ENCODE data around the gene RUSC1.

RUSC1 gene

GRCh38 chr1:155295942-155296267 lies 24.8 kb upstream of the RUSC1 start:
- no peak for DNase-seq (ENCODE audit: low read depth in 2 of 2)
- TF ChIP-seq CTCF (IDR thresholded peaks at IDR 0.05; ENCODE audit: low read depth, low read length), result no peak
- H3K4me3 ChIP-seq (replicated peaks in 1 of 2; ENCODE audit: low read depth in 2 of 2, low read length in 2 of 2), result no peak overlapping the region

GRCh38 chr1:155296661-155297060 lies 24.0 kb upstream of the RUSC1 start:
- no peak for TF ChIP-seq CTCF (IDR thresholded peaks at IDR 0.05; ENCODE audit: low read depth, low read length)
- DNase-seq (ENCODE audit: low read depth in 2 of 2), result no peak

GRCh38 chr1:155297384-155297783 lies 23.3 kb upstream of the RUSC1 start:
- TF ChIP-seq CTCF (IDR thresholded peaks at IDR 0.05; ENCODE audit: low read depth, low read length), result no peak
- DNase-seq (ENCODE audit: low read depth in 2 of 2), result no peak
- no peak overlapping the region for H3K4me3 ChIP-seq (replicated peaks in 1 of 2; ENCODE audit: low read depth in 2 of 2, low read length in 2 of 2)

More at GRCh38 chr1:155296661-155297060, 24.0 kb upstream of the RUSC1 start:
- H3K4me3 ChIP-seq (replicated peaks in 1 of 2; ENCODE audit: low read depth in 2 of 2, low read length in 2 of 2), result no peak overlapping the region

GRCh38 chr1:155300024-155300423 lies 20.7 kb upstream of the RUSC1 start:
- DNase-seq (ENCODE audit: low read depth in 2 of 2), result no peak
- no peak overlapping the region for H3K4me3 ChIP-seq (replicated peaks in 1 of 2; ENCODE audit: low read depth in 2 of 2, low read length in 2 of 2)
- TF ChIP-seq CTCF (IDR thresholded peaks at IDR 0.05; ENCODE audit: low read depth, low read length), result no peak

DNA sequence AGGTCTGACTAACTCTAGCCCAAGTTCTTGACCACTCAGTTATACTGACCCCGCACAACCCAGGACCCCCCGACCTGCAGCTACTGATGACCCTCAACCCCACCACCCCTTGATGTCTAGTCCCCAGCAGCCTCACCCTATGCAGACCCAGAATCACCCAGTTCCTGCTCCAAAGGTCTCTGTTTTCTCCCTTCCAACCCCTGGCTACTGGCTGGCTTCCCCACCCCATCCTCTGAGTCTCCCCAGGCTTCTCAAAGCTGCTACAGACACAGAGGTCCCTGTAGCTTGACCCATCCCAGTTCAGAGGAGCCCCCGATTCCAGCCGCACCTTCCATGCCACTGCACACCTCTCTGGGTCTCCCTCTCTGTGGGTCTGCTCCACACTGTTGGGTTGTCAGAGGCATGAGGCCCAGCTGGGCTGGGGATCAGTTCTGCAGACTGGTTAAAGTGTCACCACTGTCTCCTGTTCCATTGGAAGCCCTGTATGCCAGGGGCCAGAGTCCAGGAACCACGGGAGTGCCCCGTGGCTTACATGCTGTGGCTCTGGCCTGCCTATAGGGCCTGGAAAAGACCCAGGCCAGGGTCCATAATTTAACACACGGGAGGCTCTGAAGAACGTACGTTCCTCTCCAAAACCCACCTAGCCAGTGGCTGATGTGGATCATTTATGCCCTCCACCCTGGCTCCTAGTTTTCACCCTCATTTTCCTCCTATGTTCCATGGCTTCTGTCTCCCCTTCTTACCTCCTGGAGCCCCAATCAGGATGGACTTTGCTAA lies 20.0 kb upstream of the RUSC1 start:
- no peak overlapping the region for H3K4me3 ChIP-seq (replicated peaks in 1 of 2; ENCODE audit: low read depth in 2 of 2, low read length in 2 of 2)
- DNase-seq (ENCODE audit: low read depth in 2 of 2), result no peak
- TF ChIP-seq CTCF (IDR thresholded peaks at IDR 0.05; ENCODE audit: low read depth, low read length), result no peak

DNA sequence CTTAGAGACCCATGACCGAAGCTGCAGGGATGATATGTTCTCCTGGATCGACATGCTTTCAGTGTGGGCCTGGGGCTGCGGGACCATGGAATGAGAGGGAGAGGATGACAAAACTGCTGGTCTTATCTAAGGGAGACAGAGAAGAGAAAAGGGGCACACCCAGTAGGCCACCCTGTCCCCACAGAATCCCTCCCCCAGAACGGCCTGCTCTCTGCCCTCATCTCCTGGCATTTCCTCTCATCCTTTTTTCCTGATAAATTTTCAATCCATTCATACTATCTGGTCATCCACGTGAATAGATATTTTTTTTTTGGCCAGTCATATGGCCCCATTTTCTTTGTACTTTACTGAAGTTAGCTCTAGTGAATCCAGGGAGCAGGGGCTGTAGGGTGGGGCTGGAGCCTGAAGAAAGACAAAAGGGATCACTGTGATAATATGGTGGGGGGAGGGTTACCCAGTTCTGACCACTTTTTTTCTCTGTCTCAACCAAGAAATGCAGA lies 19.3 kb upstream of the RUSC1 start, which contains the start of gene PKLR:
Gene PKLR (minus strand): TSS at position 97 of the 500 bp plus-strand sequence. CDS start 43 bp downstream, at position 54.
- no peak for DNase-seq (ENCODE audit: low read depth in 2 of 2)
- H3K4me3 ChIP-seq (replicated peaks in 1 of 2; ENCODE audit: low read depth in 2 of 2, low read length in 2 of 2), result no peak within 1 kb of the TSS
- TF ChIP-seq CTCF (IDR thresholded peaks at IDR 0.05; ENCODE audit: low read depth, low read length), result no peak

Measured in cardiac fibroblast (primary cell).